OCI-LY7 (cell line): Measurements from ENCODE around the gene GBE1. TPM values are rescaled to one million over a fixed set of nuclear protein-coding genes. Genes with fewer than 3 reads are reported as not detected.

Experiments used
- BruUV-seq: library from RNA; stranded (reverse); fragments of 400-500 nt; replicated peaks from 2 replicates; lab custom pipeline; 2021; lab: Mats Ljungman, UMichigan
- CTCF ChIA-PET: fragments of 300-600 bp; sonication (Branson Sonifier 250); formaldehyde crosslinking; loops from one replicate; lab custom pipeline; 2022; ENCODE audit warnings: antibody characterized with exemption; ENCODE audit not compliant: unreplicated experiment; lab: Charles Lee
- POLR2A ChIA-PET: fragments of 300-600 bp; sonication (Branson Sonifier 250); formaldehyde crosslinking; loops from one replicate; lab custom pipeline; 2022; ENCODE audit warnings: antibody characterized with exemption; lab: Charles Lee
- DNase-seq: peaks from one replicate; pipeline ENCODE4 v3.0.0-alpha.2; 2015; ENCODE audit warnings: low spot score
- H2AFZ ChIP-seq: fragments of 200-600 bp; sonication (generic), shearing (Covaris generic); 2 replicates; pipeline ENCODE4 v1.6.1; 2014; ENCODE audit warnings: mild to moderate bottlenecking, antibody characterized with exemption, low read length, moderate library complexity
- H3K27ac ChIP-seq: fragments of 200-600 bp; sonication (generic); 2 replicates; pipeline ENCODE4 v1.5.1; 2014; ENCODE audit warnings: mixed run types, low read depth, mild to moderate bottlenecking, moderate library complexity, low read length, inconsistent platforms; ENCODE audit not compliant: poor library complexity, severe bottlenecking
- H3K36me3 ChIP-seq: fragments of 200-600 bp; sonication (generic); 2 replicates; pipeline ENCODE4 v1.6.1; 2014; ENCODE audit warnings: mild to moderate bottlenecking, antibody characterized with exemption, low read length, moderate library complexity, mixed read lengths; ENCODE audit not compliant: insufficient read depth
- H3K4me1 ChIP-seq: fragments of 200-600 bp; sonication (generic); 2 replicates; pipeline ENCODE4 v1.5.1; 2014; ENCODE audit warnings: mild to moderate bottlenecking, low read length; ENCODE audit not compliant: insufficient read depth, poor library complexity, severe bottlenecking
- H3K4me2 ChIP-seq: fragments of 200-600 bp; sonication (generic); 2 replicates; pipeline ENCODE4 v1.6.1; 2014; ENCODE audit warnings: mild to moderate bottlenecking, low read length
- H3K4me3 ChIP-seq: fragments of 200-600 bp; sonication (generic); 2 replicates; pipeline ENCODE4 v1.5.1; 2014; ENCODE audit warnings: mild to moderate bottlenecking, low read depth, low read length; ENCODE audit not compliant: poor library complexity, severe bottlenecking
- H3K79me2 ChIP-seq: fragments of 200-600 bp; sonication (generic); 2 replicates; pipeline ENCODE4 v1.6.1; 2016; ENCODE audit warnings: low read depth, mild to moderate bottlenecking, low read length, moderate library complexity, mixed read lengths; ENCODE audit not compliant: insufficient read depth
- H3K9me2 ChIP-seq: fragments of 200-600 bp; sonication (generic); 2 replicates; pipeline ENCODE4 v1.6.1; 2016; ENCODE audit warnings: mild to moderate bottlenecking, low read length, mixed read lengths; ENCODE audit not compliant: insufficient read depth
- H3K9me3 ChIP-seq: fragments of 200-600 bp; sonication (generic); 2 replicates; pipeline ENCODE4 v1.6.1; 2014; ENCODE audit warnings: mild to moderate bottlenecking, mixed run types, low read length, mixed read lengths
- H4K20me1 ChIP-seq: fragments of 200-600 bp; sonication (generic); 2 replicates; pipeline ENCODE4 v1.6.1; 2014; ENCODE audit warnings: mild to moderate bottlenecking, antibody characterized with exemption, low read length, moderate library complexity, mixed read lengths; ENCODE audit not compliant: insufficient read depth
- CTCF ChIP-seq: fragments of 200-600 bp; sonication (generic); conservative IDR thresholded peaks from 2 replicates; pipeline ENCODE4 v1.5.1; 2014; ENCODE audit warnings: mild to moderate bottlenecking, antibody characterized with exemption, low read length, moderate library complexity, mixed read lengths
- EZH2phosphoT487 ChIP-seq: fragments of 200-600 bp; sonication (generic); IDR thresholded peaks from 2 replicates; pipeline ENCODE4 v1.6.1; 2018; ENCODE audit warnings: low read depth, borderline replicate concordance, mild to moderate bottlenecking, mixed run types, antibody characterized with exemption, low read length, moderate library complexity, mixed read lengths
- intact Hi-C: fragments of 100-400 bp; cut with micrococcal nuclease; formaldehyde crosslinking; loops from one replicate; pipeline ENCODE4 v1.10.0; 2022; ENCODE audit not compliant: unreplicated experiment
- total RNA-seq, 2 experiments: library from RNA; depleted of rRNA in 1 of 2; stranded (reverse); fragments of >200 nt in 1 of 2; shearing (Covaris generic) in 1 of 2; gene quantifications; 2 replicates each; pipeline ENCODE4 v1.2.3, GENCODE V29; 2014 to 2022

The GBE1 gene
- total RNA-seq, 2 experiments from 2014 or later, result 10.7 to 24.4 TPM

- no peak overlapping the region for H3K27ac ChIP-seq
- intact Hi-C loops, result no loop called here
- H3K79me2 ChIP-seq, result no peaks in the 10 kb centered on the region
- no peak overlapping the region for H3K4me2 ChIP-seq
- ChIA-PET CTCF (no interaction called here), POLR2A (interaction anchor here (1.2 kb wide), 1 partner anchor 255 kb away, joined by 4 read pairs; no protein-coding TSS in a partner anchor)
- no peaks in the 10 kb centered on the region for H3K4me1 ChIP-seq
- TF ChIP-seq CTCF (no peak), EZH2phosphoT487 (no peak)
- H4K20me1 ChIP-seq, result no peaks in the 10 kb centered on the region
- no peak overlapping the region for H3K4me3 ChIP-seq
- no TSS peak for BruUV-seq
- H3K9me3 ChIP-seq, result no peaks in the 10 kb centered on the region
- no peak for DNase-seq
- no peaks in the 10 kb centered on the region for H3K9me2 ChIP-seq
- H2AFZ ChIP-seq, result no peak overlapping the region
- no peaks in the 10 kb centered on the region for H3K36me3 ChIP-seq
Observed at GRCh38 chr3:81572201-81572756, 189.2 kb downstream of the GBE1 start.

DNA sequence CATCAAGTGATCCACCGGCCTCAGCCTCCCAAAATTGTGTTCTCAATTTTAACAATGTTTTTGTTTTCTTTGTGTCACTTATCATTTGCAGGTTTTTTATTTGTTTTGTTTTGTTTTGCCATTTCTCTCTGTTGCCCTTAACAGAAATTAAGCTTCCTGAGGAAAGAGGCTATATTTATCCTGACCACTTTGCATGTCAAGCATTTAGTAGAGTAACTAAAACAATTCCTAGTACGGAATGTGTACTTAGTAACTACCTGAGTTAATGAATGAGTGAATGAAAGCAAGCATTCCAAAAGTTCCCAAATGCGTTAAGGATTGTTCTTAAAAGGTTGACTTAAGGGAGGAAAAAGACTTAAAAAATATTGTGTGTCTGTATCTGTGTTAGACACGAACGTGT lies 193.1 kb downstream of the GBE1 start:
- Histone ChIP-seq H3K4me2 (no peak overlapping the region), H3K4me1 (no peaks in the 10 kb centered on the region), H3K36me3 (no peaks in the 10 kb centered on the region), H3K27ac (no peak overlapping the region), H2AFZ (no peak overlapping the region), H3K79me2 (no peaks in the 10 kb centered on the region), H4K20me1 (no peaks in the 10 kb centered on the region), H3K4me3 (no peak overlapping the region), H3K9me2 (no peaks in the 10 kb centered on the region), H3K9me3 (no peaks in the 10 kb centered on the region)
- intact Hi-C loops, result no loop called here
- ChIA-PET POLR2A (no interaction called here), CTCF (no interaction called here)
- DNase-seq, result no peak
- TF ChIP-seq CTCF, result no peak
- no peak for TF ChIP-seq EZH2phosphoT487
- no TSS peak for BruUV-seq

DNA sequence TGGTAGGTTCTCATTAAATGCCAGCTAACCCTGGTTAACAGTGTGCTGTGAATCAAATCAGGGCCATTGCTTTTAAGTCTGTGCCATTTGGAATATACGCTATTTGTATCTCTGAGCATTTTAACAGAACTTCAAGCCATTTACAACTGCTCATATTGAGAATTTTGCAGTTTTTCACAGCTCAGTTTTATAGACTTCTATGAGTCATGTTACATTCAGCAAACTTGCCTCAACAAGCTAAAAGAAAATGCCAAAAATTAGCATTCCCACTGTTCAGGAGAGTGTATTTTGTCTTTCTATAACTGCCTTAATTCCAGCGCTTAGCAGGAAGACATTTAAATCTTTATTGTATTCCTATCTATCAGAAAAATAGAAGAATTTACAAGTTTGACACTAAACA lies 196.4 kb downstream of the GBE1 start:
- intact Hi-C loops, result no loop called here
- no peaks in the 10 kb centered on the region for H4K20me1 ChIP-seq
- ChIA-PET CTCF (no interaction called here), POLR2A (interaction anchor here (0.6 kb wide), 2 partner anchors 9 to 114 kb away, joined by 3 read pairs; no protein-coding TSS in a partner anchor)
- no peaks in the 10 kb centered on the region for H3K9me2 ChIP-seq
- no peak overlapping the region for H3K4me3 ChIP-seq
- H3K27ac ChIP-seq, result no peak overlapping the region
- no peaks in the 10 kb centered on the region for H3K79me2 ChIP-seq
- no peak for TF ChIP-seq EZH2phosphoT487
- TF ChIP-seq CTCF, result no peak
- no peaks in the 10 kb centered on the region for H3K9me3 ChIP-seq
- H3K36me3 ChIP-seq, result no peaks in the 10 kb centered on the region
- no peak for DNase-seq
- no peaks in the 10 kb centered on the region for H3K4me1 ChIP-seq
- no TSS peak for BruUV-seq
- H3K4me2 ChIP-seq, result no peak overlapping the region
- H2AFZ ChIP-seq, result no peak overlapping the region
